Kidney (tissue), 14 donors: ENCODE results near the gene TMEM269. TPM values are rescaled to one million over a fixed set of nuclear protein-coding genes. Genes with fewer than 3 reads are reported as not detected.

Source experiments
- DNase-seq, 5 donors: peaks; one replicate each; pipeline ENCODE4 v3.0.0-alpha.2; 2013 to 2020
- FAIRE-seq: peaks from 2 replicates; lab custom pipeline; 2012; peaks lifted over from hg19 to GRCh38; lab: Jason Lieb, UNC
- H3K27ac ChIP-seq, 2 donors: one replicate each; pipeline ENCODE4 v1.7.0; 2013; ENCODE audit warnings: low read depth in 2 of 2, low read length in 2 of 2, inconsistent platforms in 1 of 2
- H3K27me3 ChIP-seq: one replicate; pipeline ENCODE4 v1.7.1; 2013; ENCODE audit warnings: low read length, inconsistent platforms; ENCODE audit not compliant: control insufficient read depth, insufficient read depth
- H3K36me3 ChIP-seq, 3 donors: one replicate each; pipeline versions ENCODE4 v1.7.0 to v1.7.1; 2013; ENCODE audit warnings: low read length in 3 of 3, control low read depth in 1 of 3, inconsistent platforms in 1 of 3; ENCODE audit not compliant: insufficient read depth in 3 of 3, control insufficient read depth in 2 of 3
- H3K4me1 ChIP-seq, 3 donors: one replicate each; pipeline versions ENCODE4 v1.7.0 to v1.7.1; 2013; ENCODE audit warnings: low read length in 3 of 3, inconsistent platforms in 1 of 3, low read depth in 1 of 3; ENCODE audit not compliant: control insufficient read depth in 2 of 3, insufficient read depth in 2 of 3
- H3K4me3 ChIP-seq, 3 donors: one replicate each; pipeline versions ENCODE4 v1.7.0 to v1.8.1; 2013; ENCODE audit warnings: low read length in 3 of 3, control low read depth in 1 of 3, inconsistent platforms in 1 of 3
- H3K9ac ChIP-seq, 3 donors: one replicate each; pipeline versions ENCODE4 v1.7.0 to v1.7.1; 2013; ENCODE audit warnings: low read length in 3 of 3, control low read depth in 1 of 3, inconsistent platforms in 1 of 3
- H3K9me3 ChIP-seq, 3 donors: one replicate each; pipeline versions ENCODE4 v1.7.0 to v1.7.1; 2013; ENCODE audit warnings: low read length in 3 of 3, control low read depth in 1 of 3, inconsistent platforms in 1 of 3; ENCODE audit not compliant: control insufficient read depth in 2 of 3, insufficient read depth in 1 of 3
- intact Hi-C: fragments of 100-400 bp; cut with DNase I; formaldehyde crosslinking; loops from one replicate; pipeline ENCODE4 v1.11.1; 2022
- polyA plus RNA-seq: library from polyadenylated mRNA; stranded (reverse); fragments of 350-450 nt; fragmentation: Illumina TruSeq; extraction: RNeasy Lipid Tissue Mini Kit (QIAGEN cat#74804); gene quantifications from one replicate; pipeline ENCODE4 v1.2.3, GENCODE V29; 2014; ENCODE audit warnings: low read depth, low replicate concordance; ENCODE audit not compliant: insufficient read depth
- total RNA-seq: library from RNA; stranded (reverse); fragmentation: NEBNext Ultra II Directional; extraction: Animal tissue kit (Norgen Biotek cat#: 25700); gene quantifications from one replicate; pipeline ENCODE4 v1.2.1, GENCODE V29; 2021
- TF ChIP-seq, protein P1 (sequence below): IDR thresholded peaks from 3 replicates; pipeline ENCODE4 v1.5.1; 2012; ENCODE audit warnings: mild to moderate bottlenecking, moderate library complexity, borderline replicate concordance; ENCODE audit not compliant: insufficient read depth; ENCODE audit errors: extremely low read depth
- donor health status: control.
- donor health status: control.
- donor health status: control.
- donor health status: control.
- donor health status: control.
- donor health status: DM: yes; HTN: yes; CAD: no.
- donor health status: Normal renal cell carcinoma (clear cell type).

The TMEM269 gene
- total and polyA plus RNA-seq, 2 donors from 2014 or later = 0.22 TPM; not detected in 1

DNA sequence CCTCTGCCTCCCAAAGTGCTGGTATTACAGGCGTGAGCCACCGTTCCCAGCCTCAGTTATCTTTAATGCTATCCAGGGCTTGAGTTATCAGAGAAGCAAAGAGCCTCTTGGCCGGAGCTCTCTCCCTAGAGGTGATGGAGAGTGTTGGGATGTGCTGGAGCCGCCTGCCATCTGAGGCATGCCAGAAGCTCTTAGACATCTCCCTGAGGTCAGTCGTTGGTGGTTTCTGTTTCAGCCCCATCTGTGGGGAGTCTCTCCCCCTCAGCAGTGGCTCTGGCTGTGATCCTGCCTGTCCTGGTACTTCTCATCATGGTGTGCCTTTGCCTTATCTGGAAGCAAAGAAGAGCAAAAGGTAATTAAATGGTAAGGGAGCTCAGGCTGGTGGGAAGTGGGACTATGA is 50.0 kb downstream of the TMEM269 start:
- H3K4me3 ChIP-seq = no peak overlapping the region
- TF ChIP-seq, protein P1, sequence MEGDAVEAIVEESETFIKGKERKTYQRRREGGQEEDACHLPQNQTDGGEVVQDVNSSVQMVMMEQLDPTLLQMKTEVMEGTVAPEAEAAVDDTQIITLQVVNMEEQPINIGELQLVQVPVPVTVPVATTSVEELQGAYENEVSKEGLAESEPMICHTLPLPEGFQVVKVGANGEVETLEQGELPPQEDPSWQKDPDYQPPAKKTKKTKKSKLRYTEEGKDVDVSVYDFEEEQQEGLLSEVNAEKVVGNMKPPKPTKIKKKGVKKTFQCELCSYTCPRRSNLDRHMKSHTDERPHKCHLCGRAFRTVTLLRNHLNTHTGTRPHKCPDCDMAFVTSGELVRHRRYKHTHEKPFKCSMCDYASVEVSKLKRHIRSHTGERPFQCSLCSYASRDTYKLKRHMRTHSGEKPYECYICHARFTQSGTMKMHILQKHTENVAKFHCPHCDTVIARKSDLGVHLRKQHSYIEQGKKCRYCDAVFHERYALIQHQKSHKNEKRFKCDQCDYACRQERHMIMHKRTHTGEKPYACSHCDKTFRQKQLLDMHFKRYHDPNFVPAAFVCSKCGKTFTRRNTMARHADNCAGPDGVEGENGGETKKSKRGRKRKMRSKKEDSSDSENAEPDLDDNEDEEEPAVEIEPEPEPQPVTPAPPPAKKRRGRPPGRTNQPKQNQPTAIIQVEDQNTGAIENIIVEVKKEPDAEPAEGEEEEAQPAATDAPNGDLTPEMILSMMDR = no peak
- FAIRE-seq (no peak), DNase-seq (no peak)
- H3K9me3 ChIP-seq = no peaks in the 10 kb centered on the region
- H3K36me3 ChIP-seq = peaks cover 0 to 6% (median 6%) of the 10 kb centered on the region in 3 donors
- H3K27me3 ChIP-seq = no peaks in the 10 kb centered on the region
- no peak overlapping the region for H3K27ac ChIP-seq
- no peaks in the 10 kb centered on the region for H3K4me1 ChIP-seq
- intact Hi-C loops = no loop called here
- no peak overlapping the region for H3K9ac ChIP-seq

DNA sequence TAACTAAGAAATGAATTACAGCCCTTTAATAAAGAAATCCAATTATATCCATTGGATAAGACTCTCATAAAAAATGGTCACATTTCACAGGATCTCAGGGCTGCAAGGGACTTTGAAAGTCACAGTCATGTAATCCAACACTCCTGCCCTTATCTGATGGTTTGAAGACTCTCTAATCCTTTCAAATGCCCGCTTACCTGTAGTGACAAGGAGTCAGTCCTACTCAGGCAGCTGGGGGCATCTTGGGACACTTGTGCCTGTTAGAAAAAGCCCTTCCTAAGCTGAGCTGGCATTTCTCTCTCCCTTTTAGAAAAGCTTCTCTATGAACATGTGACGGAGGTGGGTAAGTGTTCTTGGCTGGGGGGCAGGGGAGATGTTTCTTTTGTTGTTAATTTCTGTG is 50.6 kb downstream of the TMEM269 start:
- H3K27ac ChIP-seq = no peak overlapping the region
- peaks cover 0 to 4% (median 4%) of the 10 kb centered on the region in 3 donors for H3K36me3 ChIP-seq
- no peak overlapping the region for H3K4me3 ChIP-seq
- no peak overlapping the region for H3K9ac ChIP-seq
- DNase-seq (no peak), FAIRE-seq (no peak)
- TF ChIP-seq, protein P1 = no peak
- H3K4me1 ChIP-seq = no peaks in the 10 kb centered on the region
- intact Hi-C loops = no loop called here
- H3K27me3 ChIP-seq = no peaks in the 10 kb centered on the region
- H3K9me3 ChIP-seq = no peaks in the 10 kb centered on the region

DNA sequence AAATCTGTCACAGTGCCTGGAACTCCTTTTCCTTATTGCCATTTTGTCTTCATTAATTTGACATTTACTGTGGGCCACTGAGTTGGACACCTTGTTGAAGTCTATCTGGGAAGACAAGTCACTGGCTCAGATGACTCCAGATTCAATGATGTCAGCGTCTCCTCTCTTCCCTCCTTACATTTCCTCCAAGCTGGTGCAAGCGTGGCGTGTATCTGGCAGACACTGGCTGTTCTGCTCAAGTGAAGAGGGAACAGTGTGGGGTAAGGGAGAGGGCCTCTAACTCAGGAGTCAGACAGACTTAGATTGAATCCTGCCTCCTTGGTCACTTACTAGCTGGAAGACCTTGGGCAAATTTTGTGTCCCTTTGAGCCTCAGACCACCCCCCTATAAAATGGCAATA is 52.9 kb downstream of the TMEM269 start:
- peaks cover 0 to 6% (median 4%) of the 10 kb centered on the region in 3 donors for H3K36me3 ChIP-seq
- TF ChIP-seq, protein P1 = no peak
- H3K27me3 ChIP-seq = no peaks in the 10 kb centered on the region
- FAIRE-seq (no peak), DNase-seq (no peak)
- H3K27ac ChIP-seq = no peak overlapping the region
- no peaks in the 10 kb centered on the region for H3K9me3 ChIP-seq
- intact Hi-C loops = no loop called here
- no peak overlapping the region for H3K9ac ChIP-seq
- H3K4me3 ChIP-seq = no peak overlapping the region
- no peaks in the 10 kb centered on the region for H3K4me1 ChIP-seq
